Uterus (tissue), 4 donors: ENCODE results near the gene NEAT1. TPM values are rescaled to one million over a fixed set of nuclear protein-coding genes. Genes with fewer than 3 reads are reported as not detected.

Source experiments
- DNase-seq, 2 donors: peaks; one replicate each; pipeline ENCODE4 v3.0.0-alpha.2; 2019 to 2020
- H3K27ac ChIP-seq, 2 donors: fragments of 200-600 bp; sonication (generic); 1 replicate in 1 of 2; 2 replicates in 1 of 2; pipeline ENCODE4 v1.5.1; 2016 to 2018
- H3K27me3 ChIP-seq, 2 donors: fragments of 200-600 bp; sonication (generic); one replicate each; pipeline ENCODE4 v1.5.1; 2018 to 2019; ENCODE audit warnings: control low read depth in 1 of 2
- H3K36me3 ChIP-seq, 2 donors: fragments of 200-600 bp; sonication (generic); one replicate each; pipeline ENCODE4 v1.5.1; 2019; ENCODE audit warnings: control low read depth in 1 of 2
- H3K4me1 ChIP-seq, 2 donors: fragments of 200-600 bp; sonication (generic); one replicate each; pipeline ENCODE4 v1.5.1; 2018 to 2019; ENCODE audit warnings: control low read depth in 1 of 2
- H3K4me3 ChIP-seq, 2 donors: fragments of 200-600 bp; sonication (generic); 1 replicate in 1 of 2; 2 replicates in 1 of 2; pipeline ENCODE4 v1.5.1; 2018 to 2019; ENCODE audit warnings: mild to moderate bottlenecking in 1 of 2
- H3K9me3 ChIP-seq, 2 donors: fragments of 200-600 bp; sonication (generic); one replicate each; pipeline ENCODE4 v1.5.1; 2019; ENCODE audit warnings: control low read depth in 1 of 2
- POLR2A ChIP-seq, 2 donors: fragments of 450-650 bp; IDR thresholded peaks; one replicate each; pipeline ENCODE4 v1.6.1; 2016; ENCODE audit warnings: antibody characterized with exemption in 2 of 2, mild to moderate bottlenecking in 1 of 2, moderate library complexity in 1 of 2
- intact Hi-C: fragments of 100-400 bp; cut with DNase I; formaldehyde crosslinking; loops from one replicate; pipeline ENCODE4 v1.15.1; 2023; ENCODE audit warnings: low total_unique reads
- total RNA-seq, 4 donors: library from RNA; depleted of rRNA in 3 of 4; stranded (reverse); fragments of >200 nt in 3 of 4; gene quantifications; one replicate each; pipeline versions ENCODE4 v1.1.0 to v1.2.4, GENCODE V29; 2014 to 2023
- TF ChIP-seq, protein P1 (sequence below), 4 experiments: fragments of 200-600 bp in 2 of 4; fragments of 450-650 bp in 2 of 4; sonication (generic) in 2 of 4; IDR thresholded peaks; one replicate each; pipeline ENCODE4 v1.5.1; 2016 to 2019; ENCODE audit warnings: antibody characterized with exemption in 4 of 4, mild to moderate bottlenecking in 2 of 4, moderate library complexity in 1 of 4
- donor health status: DM: yes; HTN: yes; CAD: no.

The NEAT1 gene
- total RNA-seq, 4 donors from 2014 or later, result 33.6 to 932 (median 120) TPM

DNA sequence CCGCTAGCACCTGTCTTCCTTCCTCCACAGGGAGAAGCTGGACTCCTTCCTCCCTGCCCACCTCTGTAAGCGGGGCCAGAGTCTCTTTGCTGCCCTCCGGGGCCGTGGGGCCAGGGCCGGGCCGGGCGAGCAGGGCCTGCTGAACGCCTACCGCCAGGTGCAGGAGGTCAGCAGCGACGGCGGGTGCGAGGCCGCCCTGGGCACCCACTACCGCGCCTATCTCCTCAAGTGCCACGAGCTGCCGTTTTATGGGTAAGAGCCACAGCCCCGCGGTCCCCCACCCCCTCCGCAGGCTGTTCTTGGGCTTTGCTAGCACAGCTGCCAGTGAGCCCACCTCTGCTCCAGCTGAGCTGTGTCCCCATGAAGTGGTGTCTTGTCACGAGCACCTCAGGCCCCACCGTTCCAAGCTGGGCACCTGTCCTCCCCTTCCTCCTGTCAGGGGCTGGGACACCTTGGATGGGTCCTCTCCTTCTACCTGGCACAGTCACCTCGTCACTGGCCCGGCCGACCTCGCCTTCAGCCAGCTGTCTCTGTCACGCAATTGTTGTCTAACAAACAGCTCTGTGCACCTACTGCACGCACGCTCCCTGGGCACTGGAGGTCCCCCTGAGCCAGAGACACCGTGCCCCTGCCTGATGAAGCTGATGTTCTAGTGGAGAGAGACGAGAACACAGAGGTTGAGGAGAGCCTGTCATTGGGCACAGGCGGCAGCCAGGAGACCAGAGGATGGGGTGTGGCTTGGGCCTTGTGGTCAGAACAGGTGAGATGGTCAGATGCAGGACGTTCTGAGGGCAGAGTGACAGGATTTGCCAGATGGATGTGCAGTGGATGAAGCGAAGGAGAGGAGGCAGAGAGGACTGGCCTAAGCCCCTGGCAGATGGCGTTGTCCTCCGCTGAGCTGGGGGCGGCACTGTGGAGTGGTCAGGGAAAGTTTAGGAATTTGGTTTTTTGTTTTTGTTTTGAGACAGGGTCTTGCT lies 25.5 kb upstream of the NEAT1 start:
- H3K9me3 ChIP-seq, result no peaks in the 10 kb centered on the region
- no peaks in the 10 kb centered on the region for H3K36me3 ChIP-seq
- no peak for DNase-seq
- no peaks in the 10 kb centered on the region for H3K4me1 ChIP-seq
- no peak overlapping the region for H3K27ac ChIP-seq
- no peak overlapping the region for H3K4me3 ChIP-seq
- intact Hi-C loops, result no loop called here
- TF ChIP-seq, protein P1, sequence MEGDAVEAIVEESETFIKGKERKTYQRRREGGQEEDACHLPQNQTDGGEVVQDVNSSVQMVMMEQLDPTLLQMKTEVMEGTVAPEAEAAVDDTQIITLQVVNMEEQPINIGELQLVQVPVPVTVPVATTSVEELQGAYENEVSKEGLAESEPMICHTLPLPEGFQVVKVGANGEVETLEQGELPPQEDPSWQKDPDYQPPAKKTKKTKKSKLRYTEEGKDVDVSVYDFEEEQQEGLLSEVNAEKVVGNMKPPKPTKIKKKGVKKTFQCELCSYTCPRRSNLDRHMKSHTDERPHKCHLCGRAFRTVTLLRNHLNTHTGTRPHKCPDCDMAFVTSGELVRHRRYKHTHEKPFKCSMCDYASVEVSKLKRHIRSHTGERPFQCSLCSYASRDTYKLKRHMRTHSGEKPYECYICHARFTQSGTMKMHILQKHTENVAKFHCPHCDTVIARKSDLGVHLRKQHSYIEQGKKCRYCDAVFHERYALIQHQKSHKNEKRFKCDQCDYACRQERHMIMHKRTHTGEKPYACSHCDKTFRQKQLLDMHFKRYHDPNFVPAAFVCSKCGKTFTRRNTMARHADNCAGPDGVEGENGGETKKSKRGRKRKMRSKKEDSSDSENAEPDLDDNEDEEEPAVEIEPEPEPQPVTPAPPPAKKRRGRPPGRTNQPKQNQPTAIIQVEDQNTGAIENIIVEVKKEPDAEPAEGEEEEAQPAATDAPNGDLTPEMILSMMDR (IDR thresholded peaks at IDR 0.05), result no peak
- TF ChIP-seq POLR2A (IDR thresholded peaks at IDR 0.05), result no peak
- no peaks in the 10 kb centered on the region for H3K27me3 ChIP-seq

GRCh38 chr11:65398362-65398910 lies 24.2 kb upstream of the NEAT1 start:
- no peak overlapping the region for H3K4me3 ChIP-seq
- TF ChIP-seq, protein P1 (IDR thresholded peaks at IDR 0.05), result no peak
- no peak for TF ChIP-seq POLR2A (IDR thresholded peaks at IDR 0.05)
- intact Hi-C loops, result no loop called here
- H3K36me3 ChIP-seq, result no peaks in the 10 kb centered on the region
- no peaks in the 10 kb centered on the region for H3K27me3 ChIP-seq
- H3K9me3 ChIP-seq, result no peaks in the 10 kb centered on the region
- DNase-seq, result no peak
- H3K27ac ChIP-seq, result no peak overlapping the region
- no peaks in the 10 kb centered on the region for H3K4me1 ChIP-seq

DNA sequence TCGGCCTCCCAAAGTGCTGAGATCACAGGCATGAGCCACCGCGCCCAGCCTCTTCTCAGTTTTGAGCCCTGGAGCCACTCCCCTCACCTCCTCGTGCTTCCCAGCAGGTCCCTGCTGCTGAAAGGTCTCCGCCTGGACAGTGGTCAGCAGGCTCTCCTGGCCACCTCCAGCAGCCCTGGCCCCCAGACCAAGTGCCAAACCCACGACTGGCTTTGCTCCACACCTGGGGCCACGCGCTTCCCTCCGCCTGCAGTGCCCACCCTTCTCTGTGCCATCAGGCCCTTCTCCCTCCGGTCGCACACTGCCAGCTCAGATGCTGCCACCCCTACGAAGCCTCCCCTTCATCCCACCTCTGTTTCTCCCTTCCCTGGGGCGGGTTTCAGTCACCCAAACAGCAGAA lies 23.3 kb upstream of the NEAT1 start:
- intact Hi-C loops, result no loop called here
- no peak overlapping the region for H3K4me3 ChIP-seq
- no peak for DNase-seq
- H3K36me3 ChIP-seq, result no peaks in the 10 kb centered on the region
- no peaks in the 10 kb centered on the region for H3K27me3 ChIP-seq
- H3K27ac ChIP-seq, result no peak overlapping the region
- no peak for TF ChIP-seq POLR2A (IDR thresholded peaks at IDR 0.05)
- TF ChIP-seq, protein P1 (IDR thresholded peaks at IDR 0.05), result no peak
- no peaks in the 10 kb centered on the region for H3K4me1 ChIP-seq
- H3K9me3 ChIP-seq, result no peaks in the 10 kb centered on the region

- no peaks in the 10 kb centered on the region for H3K27me3 ChIP-seq
- H3K9me3 ChIP-seq, result no peaks in the 10 kb centered on the region
- intact Hi-C loops, result no loop called here
- H3K36me3 ChIP-seq, result no peaks in the 10 kb centered on the region
- no peaks in the 10 kb centered on the region for H3K4me1 ChIP-seq
- DNase-seq, result no peak
- no peak overlapping the region for H3K27ac ChIP-seq
- H3K4me3 ChIP-seq, result no peak overlapping the region
- TF ChIP-seq, protein P1 (IDR thresholded peaks at IDR 0.05), result no peak
- TF ChIP-seq POLR2A (IDR thresholded peaks at IDR 0.05), result no peak
Measured at GRCh38 chr11:65399845-65400244, 22.8 kb upstream of the NEAT1 start.
